H9 (cell line): Measurements from ENCODE around the gene LAMC1. TPM values are rescaled to one million over a fixed set of nuclear protein-coding genes. Genes with fewer than 3 reads are reported as not detected.

Experiments used
- DNase-seq: peaks from one replicate; pipeline ENCODE4 v3.0.0-alpha.2; 2017
- H2AFZ ChIP-seq: one replicate; pipeline ENCODE4 v1.6.1; 2013; ENCODE audit warnings: mild to moderate bottlenecking, low read length, control low read depth, moderate library complexity
- H2AK5ac ChIP-seq: 2 replicates; pipeline ENCODE4 v1.6.1; 2013; ENCODE audit warnings: low read length, control low read depth, mixed read lengths; ENCODE audit not compliant: insufficient read length
- H2BK120ac ChIP-seq: one replicate; pipeline ENCODE4 v1.6.1; 2013; ENCODE audit warnings: low read depth, mild to moderate bottlenecking, low read length, control low read depth, inconsistent platforms; ENCODE audit not compliant: poor library complexity, severe bottlenecking
- H2BK12ac ChIP-seq: 2 replicates; pipeline ENCODE4 v1.6.1; 2013; ENCODE audit warnings: low read length, control low read depth, mixed read lengths, low read depth; ENCODE audit not compliant: insufficient read length
- H2BK15ac ChIP-seq: 2 replicates; pipeline ENCODE4 v1.6.1; 2013; ENCODE audit warnings: low read depth, low read length, control low read depth
- H2BK20ac ChIP-seq: one replicate; pipeline ENCODE4 v1.6.1; 2013; ENCODE audit warnings: low read depth, mild to moderate bottlenecking, low read length, control low read depth, inconsistent platforms; ENCODE audit not compliant: poor library complexity, severe bottlenecking
- H2BK5ac ChIP-seq: 2 replicates; pipeline ENCODE4 v1.6.1; 2013; ENCODE audit warnings: low read length, control low read depth, mixed read lengths; ENCODE audit not compliant: insufficient read length
- H3K14ac ChIP-seq: 2 replicates; pipeline ENCODE4 v1.6.1; 2013; ENCODE audit warnings: low read length, control low read depth; ENCODE audit not compliant: insufficient read depth
- H3K18ac ChIP-seq: 2 replicates; pipeline ENCODE4 v1.6.1; 2013; ENCODE audit warnings: low read depth, mild to moderate bottlenecking, mixed read lengths, low read length, control low read depth; ENCODE audit not compliant: insufficient read length
- H3K23ac ChIP-seq: 2 replicates; pipeline ENCODE4 v1.6.1; 2013; ENCODE audit warnings: low read length, control low read depth, mixed read lengths, low read depth; ENCODE audit not compliant: insufficient read length
- H3K23me2 ChIP-seq: 2 replicates; pipeline ENCODE4 v1.6.1; 2013; ENCODE audit warnings: low read depth, mild to moderate bottlenecking, mixed read lengths, low read length, control low read depth; ENCODE audit not compliant: insufficient read length, poor library complexity, severe bottlenecking
- H3K27ac ChIP-seq: 2 replicates; pipeline ENCODE4 v1.5.1; 2013; ENCODE audit warnings: low read length, control low read depth, mixed read lengths, low read depth; ENCODE audit not compliant: insufficient read length
- H3K27me3 ChIP-seq: 2 replicates; pipeline ENCODE4 v1.6.1; 2013; ENCODE audit warnings: low read length, control low read depth, inconsistent platforms; ENCODE audit not compliant: insufficient read depth
- H3K4ac ChIP-seq: 2 replicates; pipeline ENCODE4 v1.6.1; 2013; ENCODE audit warnings: low read depth, mild to moderate bottlenecking, control low read depth, inconsistent platforms, low read length, moderate library complexity
- H3K4me1 ChIP-seq: 2 replicates; pipeline ENCODE4 v1.6.1; 2013; ENCODE audit warnings: low read length, control low read depth, inconsistent platforms; ENCODE audit not compliant: insufficient read depth
- H3K4me2 ChIP-seq: 2 replicates; pipeline ENCODE4 v1.6.1; 2013; ENCODE audit warnings: low read length, control low read depth, mixed read lengths; ENCODE audit not compliant: insufficient read length, insufficient read depth
- H3K56ac ChIP-seq: 2 replicates; pipeline ENCODE4 v1.6.1; 2013; ENCODE audit warnings: low read depth, mild to moderate bottlenecking, mixed read lengths, low read length, control low read depth; ENCODE audit not compliant: insufficient read length
- H3K79me1 ChIP-seq: 2 replicates; pipeline ENCODE4 v1.6.1; 2013; ENCODE audit warnings: low read depth, mild to moderate bottlenecking, moderate library complexity, low read length, control low read depth, inconsistent platforms; ENCODE audit not compliant: insufficient read depth, poor library complexity, severe bottlenecking
- H3K79me2 ChIP-seq: 2 replicates; pipeline ENCODE4 v1.6.1; 2013; ENCODE audit warnings: low read length, control low read depth, inconsistent platforms; ENCODE audit not compliant: insufficient read depth
- H3K9ac ChIP-seq: 2 replicates; pipeline ENCODE4 v1.6.1; 2013; ENCODE audit warnings: low read length, control low read depth, mixed read lengths; ENCODE audit not compliant: insufficient read length; ENCODE audit errors: extremely low read depth
- H3K9me3 ChIP-seq: one replicate; pipeline ENCODE4 v1.6.1; 2013; ENCODE audit warnings: low read depth, low read length, inconsistent platforms; ENCODE audit not compliant: control insufficient read depth
- H3T11ph ChIP-seq: one replicate; pipeline ENCODE4 v1.6.1; 2013; ENCODE audit warnings: mild to moderate bottlenecking, low read length, control low read depth, inconsistent platforms
- H4K20me1 ChIP-seq: one replicate; pipeline ENCODE4 v1.6.1; 2013; ENCODE audit not compliant: control insufficient read depth, insufficient read length, insufficient read depth
- H4K5ac ChIP-seq: 2 replicates; pipeline ENCODE4 v1.6.1; 2013; ENCODE audit warnings: low read depth, mild to moderate bottlenecking, mixed read lengths, low read length, control low read depth; ENCODE audit not compliant: insufficient read length
- H4K8ac ChIP-seq: replicated peaks from 2 replicates; pipeline ENCODE4 v1.6.1; 2013; ENCODE audit warnings: low read length, control low read depth, mixed read lengths, low read depth; ENCODE audit not compliant: insufficient read length
- H4K91ac ChIP-seq: 2 replicates; pipeline ENCODE4 v1.6.1; 2013; ENCODE audit warnings: low read depth, mild to moderate bottlenecking, moderate library complexity, mixed read lengths, low read length, control low read depth; ENCODE audit not compliant: insufficient read length
- H3K27ac Mint-ChIP-seq, 3 experiments: 2 replicates in 2 of 3; 3 replicates in 1 of 3; pipeline ENCODE4 v1.8.0; 2020 to 2021; ENCODE audit warnings: mixed read lengths in 3 of 3, mild to moderate bottlenecking in 1 of 3, moderate library complexity in 1 of 3
- H3K27me3 Mint-ChIP-seq: 2 replicates; pipeline ENCODE4 v1.8.0; 2021; ENCODE audit warnings: low read depth, mild to moderate bottlenecking, moderate library complexity, mixed read lengths
- H3K36me3 Mint-ChIP-seq, 3 experiments: 2 replicates in 2 of 3; 3 replicates in 1 of 3; pipeline ENCODE4 v1.8.0; 2020 to 2021; ENCODE audit warnings: low read depth in 3 of 3, mixed read lengths in 3 of 3; ENCODE audit not compliant: insufficient read depth in 1 of 3
- H3K4me1 Mint-ChIP-seq, 2 experiments: 2 replicates each; pipeline ENCODE4 v1.8.0; 2020; ENCODE audit warnings: mixed read lengths in 2 of 2
- H3K4me3 Mint-ChIP-seq, 2 experiments: 2 replicates in 1 of 2; 3 replicates in 1 of 2; pipeline ENCODE4 v1.8.0; 2020 to 2021; ENCODE audit warnings: mild to moderate bottlenecking in 2 of 2, mixed read lengths in 2 of 2, moderate library complexity in 1 of 2
- H3K9me3 Mint-ChIP-seq, 2 experiments: 2 replicates in 1 of 2; 3 replicates in 1 of 2; pipeline ENCODE4 v1.8.0; 2020; ENCODE audit warnings: mild to moderate bottlenecking in 2 of 2, mixed read lengths in 2 of 2, moderate library complexity in 1 of 2
- CTCF ChIP-seq: fragments of 200-600 bp; sonication (generic); conservative IDR thresholded peaks from 3 replicates; pipeline ENCODE4 v1.8.0; 2021; ENCODE audit warnings: antibody characterized with exemption, mild to moderate bottlenecking
- WGBS: extraction: QIAGEN DNeasy Blood & Tissue Kit; methylation state at CpG from one replicate; pipeline ENCODE4 v1.1.7; 2013; ENCODE audit warnings: missing lambda C conversion rate, low lambda C conversion rate, mixed read lengths; ENCODE audit not compliant: insufficient read length; ENCODE audit errors: extremely low coverage; 5-methylcytosine and 5-hydroxymethylcytosine counted together
- total RNA-seq: library from RNA; stranded (reverse); gene quantifications from 2 replicates; pipeline ENCODE4 v1.2.1, GENCODE V29; 2021

LAMC1 gene
- total RNA-seq, 1 experiment from 2014 or later: 96.2 TPM

GRCh38 chr1:183164340-183164739, 141.1 kb downstream of the LAMC1 start:
- no peaks in the 10 kb centered on the region for H3K79me2 ChIP-seq
- DNase-seq: peak; percentile 81
- H3K9ac ChIP-seq: no peak overlapping the region
- H2AFZ ChIP-seq: no peak overlapping the region
- H3K56ac ChIP-seq: no peak overlapping the region
- no peaks in the 10 kb centered on the region for H3K9me3 ChIP-seq
- no peak overlapping the region for H2AK5ac ChIP-seq
- Mint-ChIP-seq H3K36me3 (no peaks in the 10 kb centered on the region), H3K27ac (no peak overlapping the region), H3K27me3 (no peaks in the 10 kb centered on the region), H3K9me3 (no peaks in the 10 kb centered on the region), H3K4me1 (peaks cover 17 to 20% of the 10 kb centered on the region in 2 experiments), H3K4me3 (no peak overlapping the region)
- no peaks in the 10 kb centered on the region for H3K27me3 ChIP-seq
- H3K14ac ChIP-seq: no peak overlapping the region
- H4K91ac ChIP-seq: no peak overlapping the region
- H2BK15ac ChIP-seq: no peak overlapping the region
- H4K20me1 ChIP-seq: no peaks in the 10 kb centered on the region
- no peak overlapping the region for H2BK20ac ChIP-seq
- H3K4ac ChIP-seq: no peak overlapping the region
- H3K4me1 ChIP-seq: no peaks in the 10 kb centered on the region; the same call in 1 of the 2 replicates
- H4K5ac ChIP-seq: no peak overlapping the region
- no peak for TF ChIP-seq CTCF
- no peaks in the 10 kb centered on the region for H3K79me1 ChIP-seq
- no peak overlapping the region for H2BK12ac ChIP-seq
- H2BK5ac ChIP-seq: no peak overlapping the region
- H3K4me2 ChIP-seq: no peak overlapping the region
- no peak overlapping the region for H3K27ac ChIP-seq
- H3K18ac ChIP-seq: no peak overlapping the region
- no CpG with 5 or more reads among the region's 1 CpG for WGBS
- H2BK120ac ChIP-seq: no peak overlapping the region
- H3K23me2 ChIP-seq: no peaks in the 10 kb centered on the region
- no peak overlapping the region for H3T11ph ChIP-seq
- no peak overlapping the region for H4K8ac ChIP-seq
- H3K23ac ChIP-seq: no peak overlapping the region
